H1 (cell line): ENCODE measurements around the gene MALT1. TPM values are rescaled to one million over a fixed set of nuclear protein-coding genes. Genes with fewer than 3 reads are reported as not detected.

Experiments
- CTCF ChIA-PET: fragments of 300-600 bp; sonication (Branson Sonifier 250); formaldehyde crosslinking; loops from one replicate; lab custom pipeline; 2021; ENCODE audit not compliant: partially characterized antibody; lab: Charles Lee
- POLR2A ChIA-PET: fragments of 300-600 bp; sonication (Branson Sonifier 250); formaldehyde crosslinking; loops from one replicate; lab custom pipeline; 2021; ENCODE audit warnings: inconsistent platforms; ENCODE audit not compliant: partially characterized antibody; lab: Charles Lee
- DNase-seq, 2 experiments: peaks; one replicate each; pipeline versions ENCODE4 v3.0.0 to v3.0.0-alpha.2; 2010 to 2022; ENCODE audit warnings: low spot score in 2 of 2, low read depth in 1 of 2, mixed read lengths in 1 of 2
- FAIRE-seq: peaks from 2 replicates; lab custom pipeline; 2011; peaks lifted over from hg19 to GRCh38; lab: Jason Lieb, UNC
- H2AFZ ChIP-seq: 2 replicates; pipeline ENCODE4 v1.8.1; 2012; ENCODE audit warnings: low read length, inconsistent platforms
- H2AK5ac ChIP-seq: 2 replicates; pipeline ENCODE4 v1.6.1; 2013; ENCODE audit warnings: low read depth, low read length
- H2BK120ac ChIP-seq: replicated peaks from 2 replicates; pipeline ENCODE3; 2013; ENCODE audit warnings: low read depth, low read length, inconsistent platforms
- H2BK12ac ChIP-seq: 2 replicates; pipeline ENCODE4 v1.6.1; 2013; ENCODE audit warnings: low read depth, low read length
- H2BK15ac ChIP-seq: 2 replicates; pipeline ENCODE4 v1.6.1; 2013; ENCODE audit warnings: low read length
- H2BK20ac ChIP-seq: 2 replicates; pipeline ENCODE4 v1.6.1; 2013; ENCODE audit warnings: low read length
- H2BK5ac ChIP-seq: 2 replicates; pipeline ENCODE4 v1.6.1; 2013; ENCODE audit warnings: low read depth, low read length
- H3K14ac ChIP-seq: 2 replicates; pipeline ENCODE4 v1.6.1; 2013; ENCODE audit warnings: inconsistent platforms; ENCODE audit not compliant: insufficient read length
- H3K18ac ChIP-seq: 2 replicates; pipeline ENCODE4 v1.6.1; 2013; ENCODE audit warnings: low read length; ENCODE audit errors: extremely low read depth
- H3K23ac ChIP-seq: 2 replicates; pipeline ENCODE4 v1.6.1; 2013; ENCODE audit warnings: inconsistent platforms; ENCODE audit not compliant: insufficient read length
- H3K23me2 ChIP-seq: 2 replicates; pipeline ENCODE4 v1.6.1; 2013; ENCODE audit warnings: low read depth, low read length
- H3K27ac ChIP-seq: 2 replicates; pipeline ENCODE4 v1.6.1; 2011; ENCODE audit warnings: low read depth, low read length, inconsistent platforms
- H3K27me3 ChIP-seq, 4 experiments: replicated peaks in 1 of 4; 1 replicate in 1 of 4; 2 replicates in 3 of 4; pipeline versions ENCODE4 v1.6.1 to v1.8.1; 2011 to 2013; ENCODE audit warnings: low read length in 3 of 4, mild to moderate bottlenecking in 3 of 4, inconsistent platforms in 2 of 4, mixed read lengths in 2 of 4, moderate library complexity in 1 of 4; ENCODE audit not compliant: control insufficient read depth in 3 of 4, insufficient read depth in 3 of 4; ENCODE audit errors: extremely low read depth in 1 of 4
- H3K36me3 ChIP-seq, 4 experiments: 2 replicates each; pipeline versions ENCODE4 v1.6.1 to v1.8.1; 2011 to 2013; ENCODE audit warnings: mild to moderate bottlenecking in 4 of 4, low read length in 3 of 4, moderate library complexity in 2 of 4, control low read depth in 1 of 4, inconsistent platforms in 1 of 4; ENCODE audit not compliant: insufficient read depth in 4 of 4, control insufficient read depth in 2 of 4
- H3K4ac ChIP-seq: replicated peaks from 2 replicates; pipeline ENCODE3; 2013; ENCODE audit warnings: low read length, low read depth, mixed read lengths, inconsistent platforms; ENCODE audit not compliant: insufficient read length
- H3K4me1 ChIP-seq, 4 experiments: replicated peaks in 1 of 4; 1 replicate in 1 of 4; 2 replicates in 3 of 4; pipeline versions ENCODE4 v1.6.1 to v1.8.1; 2011 to 2013; ENCODE audit warnings: low read length in 3 of 4, inconsistent platforms in 2 of 4, mixed read lengths in 1 of 4; ENCODE audit not compliant: insufficient read depth in 4 of 4, control insufficient read depth in 3 of 4
- H3K4me2 ChIP-seq, 2 experiments: 2 replicates each; pipeline versions ENCODE4 v1.6.1 to v1.8.1; 2011 to 2013; ENCODE audit warnings: low read depth in 2 of 2, low read length in 2 of 2, control low read depth in 1 of 2, inconsistent platforms in 1 of 2, mild to moderate bottlenecking in 1 of 2; ENCODE audit not compliant: insufficient read depth in 1 of 2
- H3K4me3 ChIP-seq, 4 experiments: fragments of 200-600, 300-600 bp in 1 of 4; sonication (generic), shearing (Covaris generic), sonication (Bioruptor Twin) in 1 of 4; 2 replicates each; pipeline versions ENCODE4 v1.5.1 to v1.8.1; 2011 to 2016; ENCODE audit warnings: low read length in 4 of 4, low read depth in 3 of 4, control low read depth in 2 of 4, inconsistent platforms in 2 of 4, mild to moderate bottlenecking in 2 of 4, mixed read lengths in 1 of 4, moderate library complexity in 1 of 4; ENCODE audit not compliant: insufficient read depth in 2 of 4; ENCODE audit errors: extremely low read depth in 1 of 4
- H3K56ac ChIP-seq: replicated peaks from 2 replicates; pipeline ENCODE3; 2013; ENCODE audit warnings: low read depth, mild to moderate bottlenecking, mixed read lengths, low read length, inconsistent platforms; ENCODE audit not compliant: insufficient read length
- H3K79me1 ChIP-seq: 2 replicates; pipeline ENCODE4 v1.6.1; 2013; ENCODE audit warnings: low read depth, low read length, control low read depth
- H3K79me2 ChIP-seq, 2 experiments: 2 replicates each; pipeline versions ENCODE4 v1.6.1 to v1.8.1; 2012 to 2013; ENCODE audit warnings: low read length in 2 of 2, mild to moderate bottlenecking in 2 of 2, inconsistent platforms in 1 of 2; ENCODE audit not compliant: insufficient read depth in 2 of 2, control insufficient read depth in 1 of 2
- H3K9ac ChIP-seq, 4 experiments: replicated peaks in 1 of 4; 1 replicate in 1 of 4; 2 replicates in 3 of 4; pipeline versions ENCODE4 v1.6.1 to v1.8.1; 2011 to 2013; ENCODE audit warnings: low read depth in 3 of 4, low read length in 3 of 4, control low read depth in 2 of 4, mild to moderate bottlenecking in 2 of 4, moderate library complexity in 2 of 4, inconsistent platforms in 1 of 4; ENCODE audit errors: extremely low read depth in 1 of 4
- H3K9me3 ChIP-seq, 2 experiments: 2 replicates each; pipeline versions ENCODE4 v1.6.1 to v1.8.1; 2012 to 2013; ENCODE audit warnings: mild to moderate bottlenecking in 2 of 2, moderate library complexity in 2 of 2, control low read depth in 1 of 2, inconsistent platforms in 1 of 2, low read depth in 1 of 2, low read length in 1 of 2, mixed read lengths in 1 of 2; ENCODE audit not compliant: insufficient read depth in 2 of 2
- H4K20me1 ChIP-seq, 2 experiments: replicated peaks in 1 of 2; 2 replicates each; pipeline versions ENCODE3 to v1.8.1; 2011 to 2013; ENCODE audit warnings: inconsistent platforms in 2 of 2, low read length in 2 of 2, mild to moderate bottlenecking in 1 of 2; ENCODE audit not compliant: insufficient read depth in 2 of 2, control insufficient read depth in 1 of 2
- H4K5ac ChIP-seq: 2 replicates; pipeline ENCODE4 v1.6.1; 2013; ENCODE audit warnings: low read length, low read depth, mixed read lengths, inconsistent platforms; ENCODE audit not compliant: insufficient read length
- H4K8ac ChIP-seq: 2 replicates; pipeline ENCODE4 v1.8.0; 2013; ENCODE audit warnings: mild to moderate bottlenecking, moderate library complexity, low read length, inconsistent platforms; ENCODE audit not compliant: insufficient read depth; ENCODE audit errors: extremely low read depth
- H4K91ac ChIP-seq: replicated peaks from 2 replicates; pipeline ENCODE3; 2013; ENCODE audit warnings: low read length, mixed read lengths, inconsistent platforms; ENCODE audit not compliant: insufficient read length
- BRCA1 ChIP-seq: IDR thresholded peaks from 2 replicates; pipeline ENCODE4 v1.6.1; 2012; ENCODE audit warnings: low read depth, low read length, improper control_type of control experiment
- CHD1 ChIP-seq: IDR thresholded peaks from 2 replicates; pipeline ENCODE4 v1.6.1; 2012; ENCODE audit warnings: low read depth, low read length, improper control_type of control experiment
- EP300 ChIP-seq, 2 experiments: IDR thresholded peaks; 1 replicate in 1 of 2; 2 replicates in 1 of 2; pipeline ENCODE4 v1.6.1; 2011 to 2012; ENCODE audit warnings: low read depth in 2 of 2, low read length in 2 of 2, mild to moderate bottlenecking in 2 of 2, borderline replicate concordance in 1 of 2, inconsistent platforms in 1 of 2, moderate library complexity in 1 of 2
- EZH2 ChIP-seq: fragments of 200-600 bp; sonication (generic); IDR thresholded peaks from 2 replicates; pipeline ENCODE4 v1.7.1; 2012; ENCODE audit warnings: low read depth, mild to moderate bottlenecking, moderate library complexity, low read length, inconsistent platforms; ENCODE audit not compliant: severe bottlenecking
- GTF2F1 ChIP-seq: IDR thresholded peaks from 2 replicates; pipeline ENCODE4 v1.6.1; 2012; ENCODE audit warnings: low read depth, low read length, improper control_type of control experiment, borderline replicate concordance
- KDM1A ChIP-seq: fragments of 200-600, 300-600 bp; sonication (generic); IDR thresholded peaks from 2 replicates; pipeline ENCODE4 v1.7.1; 2016; ENCODE audit warnings: mild to moderate bottlenecking, low read length, borderline replicate concordance
- KDM4A ChIP-seq: IDR thresholded peaks from one replicate; pipeline ENCODE4 v1.7.1; 2012; ENCODE audit warnings: low read depth, mild to moderate bottlenecking, moderate library complexity, low read length, inconsistent platforms; ENCODE audit not compliant: severe bottlenecking
- MAFK ChIP-seq: IDR thresholded peaks from 2 replicates; pipeline ENCODE4 v1.6.1; 2012; ENCODE audit warnings: low read depth, mild to moderate bottlenecking, improper control_type of control experiment, low read length
- RBBP5 ChIP-seq: IDR thresholded peaks from 2 replicates; pipeline ENCODE4 v1.7.1; 2012; ENCODE audit warnings: low read depth, mild to moderate bottlenecking, inconsistent platforms, low read length, moderate library complexity, borderline replicate concordance
- RFX5 ChIP-seq: IDR thresholded peaks from 2 replicates; pipeline ENCODE4 v1.6.1; 2011; ENCODE audit warnings: low read depth, low read length, improper control_type of control experiment, borderline replicate concordance
- SIX5 ChIP-seq: IDR thresholded peaks from 2 replicates; pipeline ENCODE4 v1.6.1; 2011; ENCODE audit warnings: mild to moderate bottlenecking, low read depth, low read length
- TAF1 ChIP-seq: IDR thresholded peaks from 2 replicates; pipeline ENCODE4 v1.6.1; 2011; ENCODE audit warnings: mild to moderate bottlenecking, low read depth, low read length
- TEAD4 ChIP-seq: IDR thresholded peaks from 2 replicates; pipeline ENCODE4 v1.6.1; 2012; ENCODE audit warnings: low read depth, low read length, inconsistent platforms, mixed read lengths
- whole genome bisulfite sequencing, 2 experiments: shearing (Covaris generic) in 1 of 2; methylation state at CpG; one replicate each; pipeline versions ENCODE4 v1.1.6 to v1.1.7; 2013 to 2015; ENCODE audit warnings: low lambda C conversion rate in 2 of 2, mixed read lengths in 2 of 2, inconsistent platforms in 1 of 2, low coverage in 1 of 2, missing lambda C conversion rate in 1 of 2; ENCODE audit not compliant: insufficient replicate concordance in 2 of 2, insufficient coverage in 1 of 2, insufficient read length in 1 of 2; ENCODE audit errors: extremely low coverage in 1 of 2, missing lambda C conversion rate in 1 of 2; 5-methylcytosine and 5-hydroxymethylcytosine counted together
- polyA plus RNA-seq, 7 experiments: library from polyadenylated mRNA; depleted of rRNA in 3 of 7; stranded (reverse) in 5 of 7; unstranded in 2 of 7; fragments of >200 nt in 5 of 7; fragments of 200-250 nt in 2 of 7; gene quantifications; 1 replicate in 5 of 7; 2 replicates in 1 of 7; 4 replicates in 1 of 7; pipeline versions ENCODE4 v1.2.1 to v1.2.3, GENCODE V29; 2011 to 2013; ENCODE audit warnings: missing spikeins in 2 of 7, mixed read lengths in 2 of 7
- total RNA-seq: library from RNA; stranded (reverse); fragmentation: NEBNext Ultra II Directional; extraction: Animal tissue kit (Norgen Biotek cat#: 25700); gene quantifications from 2 replicates; pipeline ENCODE4 v1.2.1, GENCODE V29; 2021

Gene MALT1
- total and polyA plus RNA-seq, 2 of the 8 experiments (the other 6 are each of a cell fraction or from before 2014, with no cell fraction given), result 10.7 to 25.9 TPM

DNA sequence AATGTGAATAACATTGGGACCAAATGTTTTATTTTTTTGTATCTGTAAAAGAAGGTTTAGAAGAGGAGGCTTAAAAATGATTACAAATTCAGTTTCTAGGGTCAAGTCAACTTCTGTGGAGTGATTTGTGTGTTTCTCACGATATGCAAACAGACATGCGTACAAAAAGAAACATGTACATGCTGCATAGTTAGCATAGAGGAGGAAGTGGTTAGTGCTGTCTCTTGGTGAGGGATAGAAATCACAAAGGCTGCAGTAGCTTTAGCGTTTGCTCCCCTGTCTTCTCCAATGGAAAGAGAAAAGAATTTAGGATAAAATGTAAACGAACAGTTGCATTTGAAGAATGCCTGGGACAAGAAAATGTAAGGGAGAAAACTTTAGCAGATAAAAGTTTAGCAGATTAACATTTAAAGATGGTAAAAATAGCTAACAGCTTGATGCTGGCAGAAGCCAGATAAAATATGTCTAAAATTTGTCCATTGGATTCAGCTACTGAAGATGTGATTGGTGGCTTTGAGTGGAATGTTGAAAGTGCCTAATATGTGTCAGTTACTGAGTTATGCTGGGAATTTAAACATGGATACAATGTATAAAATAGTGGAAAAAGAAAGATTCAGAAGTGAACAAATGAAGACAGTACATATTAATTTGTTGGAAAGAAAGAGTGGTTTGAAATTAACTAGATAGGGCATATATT lies 44.9 kb downstream of the MALT1 start:
- 84% methylated on average over 4 of the region's 4 CpGs; no CpG with 5 or more reads in 1 of the 2 experiments for WGBS, 2 experiments
- peak; percentile 28 for FAIRE-seq
- CTCF ChIA-PET, result interaction anchor here (1.4 kb wide), 2 partner anchors 48 to 186 kb away, joined by 3 to 5 read pairs; no protein-coding TSS in a partner anchor
- TF ChIP-seq EZH2 (no peak), BRCA1 (no peak), EP300 (IDR thresholded peaks at IDR 0.05; ENCODE audit: borderline replicate concordance in 1 of 2, low read depth in 2 of 2, low read length in 2 of 2) (no peak), MAFK (no peak), GTF2F1 (no peak), SIX5 (no peak), CHD1 (no peak), TEAD4 (no peak), TAF1 (no peak), KDM1A (no peak), RBBP5 (no peak), RFX5 (no peak), KDM4A (no peak)

More for the DNA sequence above, 44.9 kb downstream of the MALT1 start:
- Histone ChIP-seq H2BK12ac (no peak overlapping the region), H4K5ac (no peak overlapping the region), H2BK20ac (no peak overlapping the region), H3K14ac (no peak overlapping the region), H3K4me3 (no peak overlapping the region), H4K20me1 (no peaks in the 10 kb centered on the region), H3K36me3 (peaks cover 0 to 8% (median 0%) of the 10 kb centered on the region in 4 experiments; a peak in 2 of 8 replicates), H3K23ac (no peak overlapping the region), H3K27ac (no peak overlapping the region), H3K9ac (no peak overlapping the region), H3K18ac (no peak overlapping the region), H3K4me1 (0 out of 7 replicates have a peak, but pooled peaks cover 0 to 2% (median 0%) of the 10 kb centered on the region in 4 experiments), H3K4ac (no peak overlapping the region), H2BK120ac (no peak overlapping the region), H3K23me2 (no peaks in the 10 kb centered on the region), H3K9me3 (no peaks in the 10 kb centered on the region), H3K27me3 (no peaks in the 10 kb centered on the region), H4K8ac (no peak overlapping the region), H2BK15ac (no peak overlapping the region), H3K79me2 (no peaks in the 10 kb centered on the region), H3K79me1 (no peaks in the 10 kb centered on the region), H2AK5ac (no peak overlapping the region), H2BK5ac (no peak overlapping the region), H3K4me2 (no peak overlapping the region), H3K56ac (no peak overlapping the region), H4K91ac (no peak overlapping the region), H2AFZ (no peak overlapping the region)
- POLR2A ChIA-PET, result no interaction called here
- no peak for DNase-seq
